LNCaP clone FGC (cell line): ENCODE results near the gene GPAM.

Experiments
- DNase-seq: peaks from one replicate; pipeline ENCODE4 v3.0.0-alpha.2; 2011; ENCODE audit warnings: low read depth
- H3K4me3 ChIP-seq: 2 replicates; pipeline ENCODE4 v1.5.1; 2011; ENCODE audit warnings: mild to moderate bottlenecking, low read depth, low read length, control low read depth
- CTCF ChIP-seq: IDR thresholded peaks from 2 replicates; pipeline ENCODE4 v1.5.1; 2012; ENCODE audit warnings: mild to moderate bottlenecking; ENCODE audit not compliant: control insufficient read depth, insufficient read depth; ENCODE audit errors: extremely low read depth

Gene GPAM

GRCh38 chr10:112173206-112173605 is 10.4 kb downstream of the GPAM start:
- no peak for DNase-seq
- H3K4me3 ChIP-seq = no peak overlapping the region
- TF ChIP-seq CTCF = no peak

DNA sequence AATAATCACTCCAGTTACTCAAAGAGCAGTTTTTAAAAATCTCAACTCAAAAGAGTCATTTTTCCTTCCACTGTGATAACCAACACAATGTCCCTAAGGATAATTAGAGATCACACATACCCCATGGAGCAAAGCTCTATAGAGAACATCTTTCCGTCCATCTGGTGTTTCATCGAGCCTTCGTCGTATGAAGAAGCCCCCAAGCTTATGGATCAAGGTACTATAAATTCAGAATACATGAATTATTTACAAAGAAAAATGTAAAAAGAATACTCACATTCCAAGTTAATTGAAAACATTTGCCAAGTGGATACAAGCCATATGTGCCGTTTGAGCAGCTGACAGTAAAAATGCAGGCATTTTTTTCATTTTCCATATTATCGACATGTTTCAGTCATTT is 14.8 kb downstream of the GPAM start:
- TF ChIP-seq CTCF = no peak
- H3K4me3 ChIP-seq = no peak overlapping the region
- no peak for DNase-seq

- no peak for DNase-seq
- TF ChIP-seq CTCF = no peak
Measured at GRCh38 chr10:112166800-112167199, 16.8 kb downstream of the GPAM start.

GRCh38 chr10:112161757-112162518 is 21.6 kb downstream of the GPAM start:
- no peak overlapping the region for H3K4me3 ChIP-seq
- no peak for DNase-seq
- no peak for TF ChIP-seq CTCF

More at GRCh38 chr10:112166800-112167199, 16.8 kb downstream of the GPAM start:
- no peak overlapping the region for H3K4me3 ChIP-seq

GRCh38 chr10:112160834-112161233 is 22.7 kb downstream of the GPAM start:
- H3K4me3 ChIP-seq = no peak overlapping the region
- no peak for DNase-seq
- TF ChIP-seq CTCF = no peak

GRCh38 chr10:112159469-112159868 is 24.1 kb downstream of the GPAM start:
- no peak for DNase-seq
- no peak overlapping the region for H3K4me3 ChIP-seq
- no peak for TF ChIP-seq CTCF

GRCh38 chr10:112151524-112152039 is 32.0 kb downstream of the GPAM start:
- TF ChIP-seq CTCF = no peak
- no peak overlapping the region for H3K4me3 ChIP-seq
- DNase-seq = no peak
